ENCODE measurements around the gene WNK4.

DNA sequence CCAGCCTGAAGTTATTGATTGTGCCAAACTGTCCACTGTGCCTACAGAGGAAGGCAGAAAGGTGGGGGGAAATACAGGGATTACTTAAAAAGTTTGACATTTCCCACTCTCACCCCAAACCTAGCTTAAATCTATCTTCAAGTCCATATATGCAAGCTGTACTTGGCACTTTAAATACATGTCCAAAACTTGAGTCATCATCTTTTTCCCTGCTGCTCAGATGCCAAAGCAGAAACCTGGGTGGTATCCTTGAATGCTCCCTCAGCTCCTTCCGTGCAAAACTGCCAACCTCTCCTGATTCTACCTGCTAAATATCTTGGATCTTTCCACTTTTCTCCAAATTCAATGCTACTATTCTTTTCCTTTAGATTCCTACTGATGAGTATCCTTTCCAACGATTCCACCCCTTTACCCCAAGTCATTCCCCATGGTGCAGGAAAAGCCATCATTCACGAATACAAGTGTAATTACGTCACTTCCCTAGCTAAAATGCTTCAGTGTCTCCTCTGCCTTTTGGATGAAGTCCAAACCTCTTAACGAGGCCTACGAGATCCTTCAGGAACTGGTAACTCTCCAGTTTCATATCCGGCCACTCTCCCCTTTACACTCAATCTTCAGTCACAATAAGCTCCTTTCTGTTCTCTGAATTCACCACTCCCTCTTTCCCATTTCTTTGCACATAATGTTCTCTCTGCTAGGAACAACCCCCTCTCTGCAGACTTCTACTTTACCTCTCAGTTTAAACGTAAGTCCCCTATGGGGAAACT is 34.4 kb downstream of the WNK4 start:
- TF ChIP-seq, protein P1, sequence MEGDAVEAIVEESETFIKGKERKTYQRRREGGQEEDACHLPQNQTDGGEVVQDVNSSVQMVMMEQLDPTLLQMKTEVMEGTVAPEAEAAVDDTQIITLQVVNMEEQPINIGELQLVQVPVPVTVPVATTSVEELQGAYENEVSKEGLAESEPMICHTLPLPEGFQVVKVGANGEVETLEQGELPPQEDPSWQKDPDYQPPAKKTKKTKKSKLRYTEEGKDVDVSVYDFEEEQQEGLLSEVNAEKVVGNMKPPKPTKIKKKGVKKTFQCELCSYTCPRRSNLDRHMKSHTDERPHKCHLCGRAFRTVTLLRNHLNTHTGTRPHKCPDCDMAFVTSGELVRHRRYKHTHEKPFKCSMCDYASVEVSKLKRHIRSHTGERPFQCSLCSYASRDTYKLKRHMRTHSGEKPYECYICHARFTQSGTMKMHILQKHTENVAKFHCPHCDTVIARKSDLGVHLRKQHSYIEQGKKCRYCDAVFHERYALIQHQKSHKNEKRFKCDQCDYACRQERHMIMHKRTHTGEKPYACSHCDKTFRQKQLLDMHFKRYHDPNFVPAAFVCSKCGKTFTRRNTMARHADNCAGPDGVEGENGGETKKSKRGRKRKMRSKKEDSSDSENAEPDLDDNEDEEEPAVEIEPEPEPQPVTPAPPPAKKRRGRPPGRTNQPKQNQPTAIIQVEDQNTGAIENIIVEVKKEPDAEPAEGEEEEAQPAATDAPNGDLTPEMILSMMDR (IDR thresholded peaks at IDR 0.05): no peak
- no peak for TF ChIP-seq POLR2A (IDR thresholded peaks at IDR 0.05)

Data from thyroid gland (tissue), 4 donors.